ENCODE measurements around the gene RIC3.

GRCh38 chr11:8097062-8097461 is 71.8 kb downstream of the RIC3 start:
- TF ChIP-seq TOX (CRISPR knock-in tag; IDR thresholded peaks at IDR 0.05; ENCODE audit: borderline replicate concordance) (no peak), RARB (CRISPR knock-in tag; IDR thresholded peaks at IDR 0.05) (no peak), ESRRG (CRISPR knock-in tag; IDR thresholded peaks at IDR 0.05) (no peak), ZFP30 (CRISPR knock-in tag; IDR thresholded peaks at IDR 0.05) (no peak), GLIS3 (CRISPR knock-in tag; IDR thresholded peaks at IDR 0.05) (no peak), CSDC2 (CRISPR knock-in tag; IDR thresholded peaks at IDR 0.05) (no peak), CREB5 (CRISPR knock-in tag; IDR thresholded peaks at IDR 0.05; ENCODE audit: low read depth) (no peak), ZFP3 (CRISPR knock-in tag; IDR thresholded peaks at IDR 0.05) (no peak)
